Heart left ventricle (tissue), 13 donors: ENCODE measurements around the gene MAST4.

Experiments used
- CTCF ChIP-seq, 12 donors: fragments of 200-600 bp; sonication (generic) in 4 of 12; IDR thresholded peaks; one replicate each; pipeline versions ENCODE4 v1.5.0 to v1.8.0; 2018 to 2022; ENCODE audit warnings: antibody characterized with exemption in 12 of 12, mild to moderate bottlenecking in 5 of 12
- POLR2A ChIP-seq, 2 donors: fragments of 450-650 bp; IDR thresholded peaks; one replicate each; pipeline ENCODE4 v1.6.1; 2017; ENCODE audit warnings: antibody characterized with exemption in 2 of 2, mild to moderate bottlenecking in 2 of 2, moderate library complexity in 2 of 2
- donor health status: ischemic (EF 13 %, LVEDD 7.1; RV severe dilation, severe dysfunction).
- donor health status: DM: no; HTN: yes; CAD: no.
- donor health status: DM: no; HTN: no; CAD: no.
- donor health status: ischemic (EF 25% LVEDD 6.9; RV normal size, moderate dysfunction).
- donor health status: ischemic (EF 25% LVEDD 5.7; RV mildly dilated, moderate dysfunction).
- donor health status: ischemic (EF 35%, LVEDD 5.7; RV mildly dilated, moderate dysfunction).
- donor health status: nonischemic (EF 11% LVEDD 7.7; RV severe dilation, severe dysfunction).
- donor health status: DM: yes; HTN: yes; CAD: no.
- donor health status: PGD.
- donor health status: ischemic (EF 29% LVEDD 5.4; RV normal size, mild dysfunction).
- donor health status: nonischemic (EF 23%, LVEDD 6.1; RV moderate dilation, normal function).

GRCh38 chr5:67058998-67059743, 463.0 kb downstream of the MAST4 start:
- no peak for TF ChIP-seq CTCF (IDR thresholded peaks at IDR 0.05)
- no peak for TF ChIP-seq POLR2A (IDR thresholded peaks at IDR 0.05)
